Measurements from ENCODE around the gene COPB1.
"Not testable (repeated sequence)": the region's sequence is repeated elsewhere in the genome, so short reads cannot be mapped to it uniquely, and the experiment has no call there.

Gene COPB1, protein sequence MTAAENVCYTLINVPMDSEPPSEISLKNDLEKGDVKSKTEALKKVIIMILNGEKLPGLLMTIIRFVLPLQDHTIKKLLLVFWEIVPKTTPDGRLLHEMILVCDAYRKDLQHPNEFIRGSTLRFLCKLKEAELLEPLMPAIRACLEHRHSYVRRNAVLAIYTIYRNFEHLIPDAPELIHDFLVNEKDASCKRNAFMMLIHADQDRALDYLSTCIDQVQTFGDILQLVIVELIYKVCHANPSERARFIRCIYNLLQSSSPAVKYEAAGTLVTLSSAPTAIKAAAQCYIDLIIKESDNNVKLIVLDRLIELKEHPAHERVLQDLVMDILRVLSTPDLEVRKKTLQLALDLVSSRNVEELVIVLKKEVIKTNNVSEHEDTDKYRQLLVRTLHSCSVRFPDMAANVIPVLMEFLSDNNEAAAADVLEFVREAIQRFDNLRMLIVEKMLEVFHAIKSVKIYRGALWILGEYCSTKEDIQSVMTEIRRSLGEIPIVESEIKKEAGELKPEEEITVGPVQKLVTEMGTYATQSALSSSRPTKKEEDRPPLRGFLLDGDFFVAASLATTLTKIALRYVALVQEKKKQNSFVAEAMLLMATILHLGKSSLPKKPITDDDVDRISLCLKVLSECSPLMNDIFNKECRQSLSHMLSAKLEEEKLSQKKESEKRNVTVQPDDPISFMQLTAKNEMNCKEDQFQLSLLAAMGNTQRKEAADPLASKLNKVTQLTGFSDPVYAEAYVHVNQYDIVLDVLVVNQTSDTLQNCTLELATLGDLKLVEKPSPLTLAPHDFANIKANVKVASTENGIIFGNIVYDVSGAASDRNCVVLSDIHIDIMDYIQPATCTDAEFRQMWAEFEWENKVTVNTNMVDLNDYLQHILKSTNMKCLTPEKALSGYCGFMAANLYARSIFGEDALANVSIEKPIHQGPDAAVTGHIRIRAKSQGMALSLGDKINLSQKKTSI

DNA sequence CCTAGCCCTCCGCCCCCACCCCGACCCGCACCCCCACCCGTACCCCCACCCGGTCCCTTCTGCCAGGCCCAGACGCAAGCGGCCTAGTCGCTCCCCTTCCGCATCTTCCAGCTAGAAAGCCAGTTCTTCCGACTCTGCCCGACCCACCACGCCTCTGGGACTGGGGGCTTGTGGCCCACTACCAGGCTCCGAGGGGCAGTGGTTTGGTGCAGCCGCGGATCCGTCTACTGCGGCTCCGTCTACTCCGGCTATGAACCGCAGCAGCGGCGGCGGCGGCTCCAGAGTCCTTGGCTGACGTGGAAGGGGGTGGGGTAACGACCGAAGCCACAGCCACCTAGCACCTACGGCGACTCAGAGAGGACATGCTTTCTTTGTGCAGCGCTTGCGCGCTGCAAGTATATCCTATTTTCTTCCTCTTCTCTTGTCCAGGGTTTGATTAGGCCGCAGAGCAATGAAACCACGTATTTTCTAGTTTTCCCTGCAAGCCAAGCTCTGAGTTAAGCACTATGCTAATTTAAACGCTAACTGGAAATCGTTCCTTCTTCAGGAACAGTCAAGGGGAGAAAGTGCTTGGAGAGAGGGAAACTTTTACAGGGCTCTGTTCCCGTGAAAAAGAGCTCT lies at the start of gene COPB1:
TSS of gene COPB1 (minus strand) at position 252 of the 621 bp plus-strand sequence. CDS start 883 bp downstream, outside the sequence.
- peak; percentile 65 for DNase-seq (ENCODE audit: low read depth)

DNA sequence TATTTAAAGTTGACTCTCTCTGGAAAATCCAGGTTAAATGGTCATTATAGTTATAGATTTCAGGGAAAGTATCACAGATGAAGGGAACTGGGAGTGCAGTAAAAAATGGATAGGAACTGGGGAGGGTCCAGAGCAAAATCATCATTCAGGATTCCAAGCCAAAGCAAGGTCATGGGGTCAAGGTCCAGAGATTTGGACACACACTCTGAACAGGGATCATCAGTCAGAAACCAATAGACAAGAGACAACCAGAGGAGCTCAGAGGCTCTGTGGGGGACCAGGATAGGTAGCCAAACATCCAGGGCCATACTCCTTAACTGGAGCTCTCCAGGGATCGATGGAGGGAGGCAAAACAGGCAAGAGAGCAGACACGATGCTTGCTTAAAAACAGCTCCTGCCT lies 47.8 kb upstream of the COPB1 start:
- DNase-seq (ENCODE audit: low read depth), result no peak

DNA sequence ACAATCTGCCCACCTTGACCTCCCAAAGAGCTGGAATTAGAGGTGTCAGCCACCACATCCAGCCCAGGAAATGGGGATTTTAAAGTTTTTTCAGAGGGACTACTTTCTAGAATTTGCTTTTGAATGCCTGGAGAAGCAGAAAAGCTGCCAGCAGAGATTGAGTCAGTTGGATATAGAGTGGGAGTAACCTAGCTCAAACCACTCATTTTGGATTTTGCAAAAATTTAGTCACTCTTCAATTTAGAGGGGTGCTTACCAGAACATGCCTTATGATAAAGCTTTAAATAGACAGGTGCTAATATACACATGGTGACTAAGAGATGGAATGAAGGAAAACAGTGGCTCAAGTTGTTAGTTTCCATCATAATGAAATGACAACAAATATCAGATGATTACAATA lies 47.1 kb upstream of the COPB1 start:
- DNase-seq (ENCODE audit: low read depth), result no peak

DNA sequence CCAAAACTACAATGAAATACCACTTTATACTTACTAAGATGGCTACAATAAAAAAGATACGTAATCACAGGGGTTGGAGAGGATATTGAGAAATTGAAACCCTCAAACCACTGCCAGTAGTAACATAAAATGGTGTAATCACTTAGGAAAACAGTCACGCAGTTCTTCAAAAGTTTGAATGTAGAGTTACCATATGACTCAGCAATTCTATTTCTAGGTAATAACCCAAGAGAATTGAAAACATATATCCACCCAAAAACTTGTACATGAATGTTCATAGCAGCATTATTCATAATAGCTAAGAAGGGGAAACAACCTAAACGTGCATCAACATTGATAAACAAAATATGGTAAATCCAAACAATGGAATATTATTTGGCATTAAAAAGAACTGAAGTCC lies 45.0 kb upstream of the COPB1 start:
- peak; percentile 8 for DNase-seq (ENCODE audit: low read depth)

DNA sequence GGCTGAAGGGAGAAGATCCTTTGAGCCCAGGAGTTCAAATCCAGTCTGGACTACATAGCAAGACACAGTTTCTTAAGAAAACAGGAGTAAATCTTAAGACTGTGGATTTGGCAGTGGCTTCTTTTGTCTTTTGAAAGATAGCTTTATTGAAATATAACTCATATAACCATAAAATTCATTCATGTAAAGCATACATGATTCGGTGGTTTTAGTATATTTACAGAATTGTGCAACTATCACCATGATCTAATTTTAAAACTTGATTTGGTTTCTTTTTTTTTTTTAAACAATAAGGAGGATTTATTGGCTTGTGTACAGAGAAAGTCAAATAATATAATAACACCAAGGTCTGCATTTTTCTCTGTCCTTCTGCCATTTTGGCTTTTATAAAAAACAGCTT lies 43.6 kb upstream of the COPB1 start:
- DNase-seq (ENCODE audit: low read depth), result no peak

DNA sequence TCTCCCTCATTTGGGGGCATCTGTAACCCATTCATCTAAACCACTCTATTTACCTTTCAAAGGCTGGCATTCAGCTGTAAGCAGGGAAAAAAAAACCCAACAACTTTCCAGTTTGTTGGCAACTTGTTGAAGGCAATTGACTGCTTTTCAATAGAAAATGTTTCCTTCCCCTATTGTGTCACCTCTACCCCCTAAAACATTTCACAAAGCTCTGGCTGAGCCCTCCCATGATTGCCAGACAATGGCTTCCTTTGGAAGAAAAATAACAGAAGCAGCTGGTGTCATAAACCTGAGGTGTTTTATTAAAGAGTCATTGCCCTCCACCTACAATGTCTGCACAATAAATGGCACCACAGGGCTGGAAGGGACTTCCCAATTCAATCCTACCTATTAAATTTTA lies 42.7 kb upstream of the COPB1 start:
- DNase-seq (ENCODE audit: low read depth), result no peak

DNA sequence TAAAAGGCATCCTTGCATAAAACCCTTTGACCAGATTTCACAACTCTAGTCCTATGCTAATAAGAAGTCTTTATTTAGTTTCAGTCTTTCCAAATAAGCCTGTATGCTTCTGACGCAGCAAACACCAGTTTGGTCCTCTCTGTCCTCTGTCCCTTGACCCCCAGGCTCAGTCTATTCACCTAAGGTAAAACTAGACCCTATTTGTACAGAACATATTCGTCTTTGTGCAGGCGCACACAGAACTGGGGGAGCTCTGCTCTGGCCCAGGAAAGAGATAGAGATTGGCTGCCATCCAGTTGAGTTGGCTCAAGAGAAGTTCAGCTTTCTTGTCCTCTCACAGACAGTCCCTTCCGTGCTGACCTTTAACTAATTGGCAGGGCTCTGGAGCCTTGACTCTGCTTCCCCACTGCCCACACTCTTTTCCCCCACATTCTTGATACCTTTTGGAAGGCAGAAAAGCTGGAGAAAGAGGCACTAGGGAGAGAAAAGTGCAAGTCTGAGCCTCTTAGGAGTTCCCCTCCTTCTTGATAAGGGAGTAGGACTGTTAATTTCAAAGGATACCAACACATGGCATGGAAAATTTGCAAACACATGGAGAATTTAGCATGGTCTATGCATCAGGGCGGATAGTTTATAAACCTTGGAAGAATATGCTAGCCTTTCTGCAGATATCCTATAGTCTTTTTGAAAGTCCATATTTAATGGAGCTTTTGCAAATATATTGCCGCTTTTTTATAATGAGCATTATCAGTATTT lies 41.8 kb upstream of the COPB1 start:
- DNase-seq (ENCODE audit: low read depth), result no peak

DNA sequence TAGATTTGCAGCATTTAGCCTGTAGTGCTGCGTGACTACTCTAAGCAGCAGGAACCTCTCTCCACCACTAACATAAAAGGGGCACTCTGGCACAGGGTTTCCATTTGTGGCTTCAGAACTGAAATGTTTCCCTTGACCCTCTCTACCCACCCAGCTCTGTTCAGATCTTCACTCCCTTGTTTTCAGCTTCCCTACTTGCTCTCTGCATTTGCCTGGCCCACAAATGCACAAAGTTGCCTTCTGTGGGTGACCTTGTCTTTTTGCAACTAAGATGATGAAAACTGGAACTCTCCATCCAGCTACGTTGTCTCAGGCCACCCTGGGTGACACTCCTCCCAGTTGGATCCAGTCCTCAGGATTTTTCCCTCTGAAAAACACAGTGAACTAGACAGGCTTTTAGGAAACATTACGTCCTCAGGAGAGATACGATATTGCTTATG lies 40.4 kb upstream of the COPB1 start:
- DNase-seq (ENCODE audit: low read depth), result no peak

DNA sequence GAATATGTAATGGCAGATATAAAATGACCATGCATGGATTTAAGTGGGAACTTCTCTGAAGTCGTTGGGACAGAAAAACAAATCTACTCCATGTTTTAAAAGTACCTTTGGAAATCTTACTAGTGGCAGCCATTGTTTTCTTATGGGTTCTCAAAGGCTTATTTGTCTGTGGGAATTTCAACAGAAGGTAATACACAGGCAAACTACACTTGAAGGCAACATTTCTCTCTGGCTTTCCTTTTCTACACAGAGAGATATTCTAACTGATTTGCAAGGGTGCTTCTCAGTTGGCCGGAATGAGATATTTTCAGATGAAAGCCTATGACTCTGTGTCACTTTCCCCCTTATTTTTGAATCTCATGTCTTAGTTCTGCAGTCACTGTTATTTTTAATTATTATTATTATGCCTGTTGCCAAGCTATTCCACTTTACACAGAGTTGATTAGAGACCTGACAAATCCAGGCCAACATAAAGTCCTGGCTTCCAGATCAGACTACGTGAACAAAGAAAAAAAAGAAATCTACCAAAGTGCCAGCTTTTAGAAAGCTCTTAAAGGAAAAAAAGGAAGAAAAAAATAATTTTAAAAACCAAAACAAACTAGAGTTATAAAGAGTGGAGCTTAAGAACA lies 39.4 kb upstream of the COPB1 start:
- no peak for DNase-seq (ENCODE audit: low read depth)

DNA sequence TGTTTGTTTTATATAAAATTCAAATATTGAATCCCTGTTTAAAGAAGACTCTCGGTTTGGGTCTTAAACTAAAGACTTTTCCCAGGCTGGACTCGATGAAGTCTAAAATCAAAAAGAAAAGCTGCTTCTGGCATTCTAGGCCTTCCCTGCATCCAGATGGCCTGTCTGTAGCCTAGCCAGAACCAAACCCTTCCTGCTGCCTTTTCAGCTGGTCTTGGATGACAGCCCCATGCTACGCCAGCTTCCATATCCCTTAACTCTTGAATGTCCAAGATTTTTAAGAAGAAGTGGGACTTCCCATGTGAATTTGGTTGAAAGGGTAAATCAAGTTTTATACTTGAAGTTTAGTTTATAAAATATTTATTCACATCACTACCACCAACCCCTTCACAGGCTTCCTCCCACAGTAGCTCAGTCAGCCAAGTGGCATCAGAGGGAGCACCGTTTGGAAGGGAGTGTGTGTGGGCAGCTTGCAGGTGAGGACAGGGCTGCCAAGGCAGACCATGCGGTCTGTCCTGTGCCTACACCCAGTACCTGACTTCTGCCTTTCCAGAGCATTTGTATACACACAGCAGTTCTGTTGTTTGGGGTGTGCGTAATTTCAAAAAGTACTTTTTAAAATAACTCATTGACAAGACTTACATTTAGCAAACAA lies 38.8 kb upstream of the COPB1 start:
- no peak for DNase-seq (ENCODE audit: low read depth)

DNA sequence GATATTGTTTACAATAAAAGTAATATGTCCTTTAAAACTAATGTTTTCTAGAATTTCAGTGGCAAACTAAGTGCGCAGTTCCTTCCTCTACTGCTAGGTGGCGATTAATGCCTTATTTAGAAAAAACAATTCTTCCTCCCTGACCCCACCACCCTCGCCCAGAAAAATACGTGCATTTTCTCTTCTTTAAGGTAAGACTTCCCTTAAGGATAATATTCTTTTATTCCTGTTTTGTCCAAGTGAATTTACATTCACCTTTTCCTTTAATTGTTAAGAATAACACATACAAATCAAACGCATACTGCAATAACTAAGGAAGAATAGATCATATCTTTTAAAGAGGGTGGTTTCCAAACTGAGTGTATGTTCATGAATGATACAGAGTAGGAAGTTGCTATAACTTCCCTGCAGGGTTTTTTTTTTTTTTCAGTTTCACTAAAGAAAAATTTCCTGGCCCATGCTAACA lies 37.6 kb upstream of the COPB1 start:
- no peak for DNase-seq (ENCODE audit: low read depth)

DNA sequence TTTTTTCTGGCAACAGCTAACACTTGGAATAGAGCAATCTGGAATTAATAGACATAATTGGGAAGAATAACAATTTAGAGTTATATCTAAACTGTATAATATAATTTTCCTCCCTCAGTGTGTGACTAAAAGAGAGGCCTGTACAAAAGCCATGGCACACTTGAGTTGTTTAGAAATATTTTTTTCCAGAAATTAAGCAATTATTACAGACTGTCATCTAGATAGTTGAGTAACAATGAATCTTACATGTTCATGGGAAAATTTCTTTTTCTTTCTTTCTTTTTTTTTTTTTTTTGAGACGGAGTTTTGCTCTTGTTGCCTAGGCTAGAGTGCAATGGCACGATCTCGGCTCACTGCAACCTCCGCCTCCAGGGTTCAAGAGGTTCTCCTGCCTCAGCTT lies 35.6 kb upstream of the COPB1 start:
- not testable (repeated sequence) for DNase-seq (ENCODE audit: low read depth)

DNA sequence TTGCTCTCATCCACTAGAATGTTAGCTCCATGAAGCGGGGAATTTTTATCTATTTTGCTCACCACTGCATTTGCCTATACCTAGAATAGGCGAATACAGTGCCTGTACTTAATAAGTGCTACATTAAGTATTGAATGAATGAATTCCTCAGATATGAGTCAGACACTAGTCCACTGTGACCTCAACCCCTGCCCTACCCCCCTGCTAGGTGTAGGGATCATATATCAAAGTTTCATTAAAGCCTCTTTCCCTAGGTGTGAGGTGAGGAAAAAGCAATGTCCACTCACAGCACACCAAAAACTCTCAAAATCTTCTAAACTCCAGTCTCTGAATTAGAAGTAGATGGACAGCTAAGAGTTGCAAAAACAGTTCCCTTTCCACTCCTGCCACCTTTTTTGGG lies 30.3 kb upstream of the COPB1 start:
- no peak for DNase-seq (ENCODE audit: low read depth)

DNA sequence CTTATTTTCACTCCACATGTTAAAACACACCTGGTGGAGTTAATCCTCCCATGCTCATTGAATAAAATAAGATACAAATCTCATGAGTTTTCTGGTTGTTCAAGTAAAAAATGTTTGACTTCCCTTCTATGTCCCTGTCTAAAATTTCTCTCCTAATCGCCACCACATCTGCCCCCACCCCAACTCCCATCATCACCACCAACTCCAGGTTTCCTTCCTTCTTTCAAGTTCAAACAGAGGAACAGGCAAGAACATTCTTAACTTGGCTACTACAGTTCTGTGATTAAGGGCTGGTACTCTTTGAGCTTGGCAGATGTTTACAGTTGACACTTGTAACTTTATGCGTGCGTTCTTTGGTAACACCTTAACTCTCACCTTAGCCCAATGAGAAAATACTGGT lies 29.7 kb upstream of the COPB1 start:
- DNase-seq (ENCODE audit: low read depth), result no peak

DNA sequence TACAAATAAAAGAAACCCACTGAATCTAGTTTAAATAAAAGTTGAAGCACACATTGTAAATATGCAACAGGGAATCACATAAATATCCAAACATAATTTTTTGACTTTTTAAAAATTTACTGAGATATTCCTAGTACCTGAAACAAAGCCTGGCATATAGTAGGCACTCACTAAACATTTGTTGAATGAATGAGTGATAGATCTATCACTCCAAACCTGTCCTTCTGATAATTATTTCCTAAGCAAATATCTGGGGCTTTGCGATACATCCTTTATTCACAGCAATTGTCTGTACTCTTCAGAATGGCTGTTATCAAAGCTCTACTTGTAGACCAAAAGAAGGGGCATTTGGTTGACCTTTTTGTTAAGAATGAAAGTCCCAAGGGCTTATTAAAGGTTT lies 23.2 kb upstream of the COPB1 start:
- DNase-seq (ENCODE audit: low read depth), result no peak

DNA sequence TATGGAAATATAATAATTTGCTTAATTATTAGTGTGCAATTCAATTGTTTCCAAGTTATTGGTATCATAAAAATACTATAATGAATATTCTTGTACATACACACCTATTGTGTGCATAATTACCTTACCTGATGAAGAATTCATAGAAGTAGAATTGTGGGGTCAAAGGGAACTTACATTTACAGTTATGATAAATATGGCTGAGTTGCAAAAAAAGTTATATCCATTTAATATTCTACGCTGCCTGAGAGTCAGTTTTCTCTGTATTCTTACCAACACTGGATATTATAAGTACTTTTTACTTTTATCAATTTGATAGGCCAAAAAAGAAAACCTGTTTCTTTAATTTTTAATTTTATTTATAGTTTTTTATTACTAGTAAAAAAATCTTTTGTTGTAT lies 22.6 kb upstream of the COPB1 start:
- no peak for DNase-seq (ENCODE audit: low read depth)

DNA sequence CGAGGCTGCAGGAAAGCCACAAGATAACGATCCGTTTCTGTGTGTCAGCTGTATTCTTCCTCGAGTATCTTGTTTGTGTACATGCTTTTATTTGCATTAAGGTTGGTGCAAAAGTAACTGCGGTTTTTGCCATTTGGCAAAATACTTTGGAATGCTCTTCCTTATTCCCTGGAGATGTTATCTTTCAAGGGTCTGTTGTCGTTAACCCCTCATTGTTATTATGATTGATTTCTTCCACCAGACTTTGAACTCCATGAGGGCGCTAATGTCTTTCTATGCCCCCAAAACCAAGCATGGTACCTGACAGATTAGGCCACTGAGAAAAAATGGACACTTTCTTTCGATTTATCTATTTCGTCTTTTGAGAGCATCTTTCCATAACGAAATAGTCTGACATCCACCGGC lies 21.1 kb upstream of the COPB1 start:
- DNase-seq (ENCODE audit: low read depth), result no peak

DNA sequence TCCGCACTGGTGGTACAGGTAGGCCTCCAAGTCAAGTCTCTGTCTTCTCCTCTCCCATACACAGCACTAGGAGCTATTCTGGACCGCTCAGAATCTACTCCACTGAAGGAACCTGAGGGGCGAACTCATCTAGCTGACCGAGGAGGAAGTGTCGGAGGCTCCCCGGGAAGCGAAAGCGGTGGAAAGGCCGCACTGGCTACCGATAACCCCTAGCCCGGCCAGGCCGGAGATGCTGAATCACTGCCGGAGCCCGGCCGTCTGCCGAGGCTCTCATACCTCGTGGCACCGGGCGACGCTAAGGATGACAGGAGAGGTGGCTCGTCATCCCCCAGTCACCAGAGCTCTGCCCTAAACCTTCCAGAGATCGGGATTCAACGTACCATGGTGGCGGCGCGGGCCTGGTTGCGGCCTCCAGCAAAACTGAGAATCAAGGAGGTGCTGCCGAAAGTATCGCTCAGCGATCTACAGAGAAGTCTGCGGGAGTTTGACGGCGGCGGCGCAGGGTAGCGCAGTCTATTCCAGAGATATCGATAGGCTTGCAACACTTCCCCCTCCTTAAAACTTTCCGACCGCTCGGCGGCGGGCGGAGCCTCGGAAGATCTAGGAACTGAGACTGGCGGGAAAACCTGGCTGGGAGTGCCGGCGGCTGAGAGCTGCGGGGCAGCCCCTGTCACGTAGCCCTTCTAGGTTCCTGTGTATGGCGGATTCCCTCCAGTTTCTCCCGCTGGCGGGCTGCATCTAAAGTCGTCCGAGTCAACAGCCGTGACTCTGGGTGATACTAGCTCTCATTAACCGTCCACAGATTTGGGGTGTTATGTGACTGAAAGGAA lies 20.5 kb upstream of the COPB1 start, which contains the start of gene PSMA1:
TSS of gene PSMA1 (minus strand) at position 470 of the 830 bp plus-strand sequence. CDS start at position 383, 87 bp downstream.
- DNase-seq (ENCODE audit: low read depth), result peak; percentile 78

DNA sequence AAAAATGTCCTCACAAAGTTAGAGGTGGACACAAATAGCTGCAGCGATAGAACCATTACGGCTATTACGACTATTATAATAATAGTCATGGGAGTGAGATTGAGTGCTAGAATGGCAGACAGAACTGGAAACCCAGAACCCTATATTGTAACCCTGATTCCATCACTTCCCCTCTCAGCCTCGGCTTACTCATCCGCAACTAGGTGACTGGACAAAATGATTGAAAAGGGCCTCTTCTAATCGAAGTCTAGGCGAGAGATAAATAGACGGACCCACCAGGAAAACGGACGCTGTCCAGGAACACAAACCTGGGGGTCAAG lies 19.9 kb upstream of the COPB1 start:
- DNase-seq (ENCODE audit: low read depth), result no peak

DNA sequence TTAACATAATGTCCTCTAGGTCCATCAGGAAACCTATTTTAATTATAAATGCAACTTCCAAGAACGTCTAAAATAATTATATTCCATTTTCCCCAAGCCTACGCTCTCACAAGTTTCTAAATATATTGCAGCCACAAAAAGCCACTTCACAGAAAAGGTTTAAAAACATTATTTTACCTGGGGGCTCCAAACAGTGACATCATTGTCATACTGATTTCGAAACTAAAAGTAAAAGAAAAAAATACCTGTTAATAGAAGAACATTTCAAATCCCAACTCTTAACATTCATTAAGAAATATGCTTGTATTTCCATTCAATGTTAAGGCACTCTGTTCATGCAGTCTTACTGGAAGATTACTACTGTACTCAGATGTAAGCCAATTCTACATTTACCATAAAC lies 19.2 kb upstream of the COPB1 start:
- DNase-seq (ENCODE audit: low read depth), result no peak
